Neural progenitor cell (in vitro differentiated cells): ENCODE results near the gene CRHR1.

Experiments used
- EZH2phosphoT487 ChIP-seq: fragments of 200-600 bp; sonication (generic); IDR thresholded peaks from 2 replicates; pipeline ENCODE4 v1.6.1; 2017; ENCODE audit warnings: antibody characterized with exemption
- TF ChIP-seq, protein P1 (sequence below): fragments of 200-600 bp; sonication (generic); IDR thresholded peaks from 2 replicates; pipeline ENCODE4 v1.5.1; 2017; ENCODE audit warnings: antibody characterized with exemption, mild to moderate bottlenecking

DNA sequence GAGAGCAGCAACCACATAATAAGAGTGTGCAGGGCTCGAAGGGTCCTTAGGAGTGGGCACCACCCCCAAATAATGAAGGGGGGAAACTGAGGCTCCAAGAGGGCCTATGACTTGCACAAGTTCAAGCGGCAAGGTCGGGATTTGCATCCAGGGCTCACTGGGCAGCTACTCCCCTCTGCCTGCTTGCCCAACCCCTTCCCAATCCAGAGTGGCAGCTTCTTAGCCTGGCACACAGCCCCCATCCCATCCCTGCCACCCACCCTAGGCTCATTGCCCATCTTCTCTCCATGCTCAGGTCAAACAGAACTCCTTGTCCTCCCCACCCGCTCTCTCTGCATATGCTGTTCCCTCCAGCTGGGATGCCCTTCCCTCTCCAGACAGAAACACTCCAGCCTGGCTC, 63.0 kb downstream of the CRHR1 start:
- TF ChIP-seq, protein P1, sequence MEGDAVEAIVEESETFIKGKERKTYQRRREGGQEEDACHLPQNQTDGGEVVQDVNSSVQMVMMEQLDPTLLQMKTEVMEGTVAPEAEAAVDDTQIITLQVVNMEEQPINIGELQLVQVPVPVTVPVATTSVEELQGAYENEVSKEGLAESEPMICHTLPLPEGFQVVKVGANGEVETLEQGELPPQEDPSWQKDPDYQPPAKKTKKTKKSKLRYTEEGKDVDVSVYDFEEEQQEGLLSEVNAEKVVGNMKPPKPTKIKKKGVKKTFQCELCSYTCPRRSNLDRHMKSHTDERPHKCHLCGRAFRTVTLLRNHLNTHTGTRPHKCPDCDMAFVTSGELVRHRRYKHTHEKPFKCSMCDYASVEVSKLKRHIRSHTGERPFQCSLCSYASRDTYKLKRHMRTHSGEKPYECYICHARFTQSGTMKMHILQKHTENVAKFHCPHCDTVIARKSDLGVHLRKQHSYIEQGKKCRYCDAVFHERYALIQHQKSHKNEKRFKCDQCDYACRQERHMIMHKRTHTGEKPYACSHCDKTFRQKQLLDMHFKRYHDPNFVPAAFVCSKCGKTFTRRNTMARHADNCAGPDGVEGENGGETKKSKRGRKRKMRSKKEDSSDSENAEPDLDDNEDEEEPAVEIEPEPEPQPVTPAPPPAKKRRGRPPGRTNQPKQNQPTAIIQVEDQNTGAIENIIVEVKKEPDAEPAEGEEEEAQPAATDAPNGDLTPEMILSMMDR = no peak
- TF ChIP-seq EZH2phosphoT487 = no peak
